IPS-NIHi7 (cell line): ENCODE results near the gene KRT4.
"Not testable (repeated sequence)": the region's sequence is repeated elsewhere in the genome, so short reads cannot be mapped to it uniquely, and the experiment has no call there.

ENCODE experiments used
- DNase-seq: peaks from one replicate; pipeline ENCODE4 v3.0.0; 2012; ENCODE audit warnings: mixed read lengths; ENCODE audit errors: extremely low spot score

KRT4 gene

GRCh38 chr12:52774629-52775250 lies 39.2 kb downstream of the KRT4 start:
- DNase-seq = no peak

- no peak for DNase-seq
Measured at GRCh38 chr12:52772772-52773171, 41.1 kb downstream of the KRT4 start.

- DNase-seq = no peak
Measured at GRCh38 chr12:52772188-52772587, 41.7 kb downstream of the KRT4 start.

GRCh38 chr12:52771505-52771904 lies 42.4 kb downstream of the KRT4 start:
- DNase-seq = no peak

GRCh38 chr12:52771088-52771487 lies 42.8 kb downstream of the KRT4 start:
- DNase-seq = no peak

GRCh38 chr12:52769946-52770345 lies 44.0 kb downstream of the KRT4 start:
- DNase-seq = no peak

GRCh38 chr12:52769354-52769753 lies 44.6 kb downstream of the KRT4 start:
- no peak for DNase-seq

- no peak for DNase-seq
Measured at GRCh38 chr12:52768479-52769200, 45.3 kb downstream of the KRT4 start.

- DNase-seq = no peak
Measured at GRCh38 chr12:52767427-52767826, 46.5 kb downstream of the KRT4 start.

GRCh38 chr12:52767020-52767379 lies 46.9 kb downstream of the KRT4 start:
- DNase-seq = no peak

- no peak for DNase-seq
Measured at GRCh38 chr12:52766351-52767019, 47.4 kb downstream of the KRT4 start.

GRCh38 chr12:52765702-52766101 lies 48.2 kb downstream of the KRT4 start:
- DNase-seq = no peak

DNA sequence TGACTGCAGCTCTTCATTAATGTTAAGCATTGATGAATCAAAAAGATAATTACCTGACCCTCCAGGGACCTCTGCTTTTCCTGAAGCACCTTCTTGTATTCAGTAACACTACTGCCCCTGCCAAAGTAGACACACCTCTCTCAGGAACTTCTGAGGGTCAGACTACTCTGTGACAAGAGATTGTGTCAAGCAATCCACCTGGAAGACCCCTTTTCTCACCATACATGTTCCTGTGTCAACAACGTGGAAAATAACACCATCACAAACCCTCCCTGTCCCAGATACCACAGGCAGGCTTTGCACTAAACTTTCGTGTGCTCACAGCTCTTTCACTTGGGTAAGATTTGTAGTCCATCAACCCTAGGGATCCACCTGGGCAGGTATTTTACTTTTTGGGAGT lies 49.9 kb downstream of the KRT4 start:
- DNase-seq = no peak

DNA sequence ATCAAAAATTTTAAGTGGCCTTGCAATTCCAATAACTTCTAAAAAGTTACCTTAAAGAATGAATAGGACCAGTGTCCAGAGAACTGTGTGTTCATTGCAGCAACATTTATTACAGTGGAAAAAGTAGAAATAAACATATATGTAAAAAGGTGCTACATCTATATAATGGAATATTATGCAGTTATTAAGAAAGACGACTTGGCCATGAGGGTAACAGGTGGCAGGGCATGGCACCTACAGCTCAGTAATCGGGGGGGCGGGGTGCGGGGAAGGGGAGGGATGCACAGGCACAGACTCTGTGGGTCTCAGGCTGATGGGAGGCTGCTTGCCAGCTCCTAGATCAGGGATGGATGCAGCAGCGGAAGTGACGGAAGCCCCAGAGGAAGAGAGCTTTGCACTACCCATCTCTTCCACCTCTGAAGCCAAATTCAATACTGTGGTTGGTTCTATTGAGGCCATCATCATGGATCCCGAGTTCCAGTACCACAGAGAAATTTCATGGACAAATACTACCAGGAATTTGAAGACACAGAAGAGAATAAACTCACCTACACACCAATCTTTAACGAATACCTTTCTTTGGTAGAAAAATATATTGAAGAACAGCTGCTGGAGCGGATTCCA lies 50.8 kb downstream of the KRT4 start:
- DNase-seq = no peak

DNA sequence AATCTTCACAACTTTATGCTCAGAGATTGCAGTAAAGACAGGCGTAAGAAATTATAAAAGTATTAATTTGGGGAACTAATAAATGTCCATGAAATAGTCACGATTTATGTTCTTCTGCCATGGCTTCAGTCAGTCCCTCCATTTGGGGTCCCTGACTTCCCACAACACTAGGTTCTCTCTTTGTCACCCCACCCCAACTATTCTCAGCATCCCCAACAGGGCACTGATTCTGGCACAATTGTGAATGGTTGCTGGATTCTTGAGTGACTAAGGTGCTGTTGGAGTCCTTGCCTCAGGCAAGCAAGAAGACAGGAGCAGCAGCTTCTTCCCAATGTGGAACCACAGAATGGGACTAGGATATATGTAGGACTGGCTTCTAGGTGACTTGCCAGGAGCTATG lies 52.1 kb downstream of the KRT4 start:
- DNase-seq = no peak

DNA sequence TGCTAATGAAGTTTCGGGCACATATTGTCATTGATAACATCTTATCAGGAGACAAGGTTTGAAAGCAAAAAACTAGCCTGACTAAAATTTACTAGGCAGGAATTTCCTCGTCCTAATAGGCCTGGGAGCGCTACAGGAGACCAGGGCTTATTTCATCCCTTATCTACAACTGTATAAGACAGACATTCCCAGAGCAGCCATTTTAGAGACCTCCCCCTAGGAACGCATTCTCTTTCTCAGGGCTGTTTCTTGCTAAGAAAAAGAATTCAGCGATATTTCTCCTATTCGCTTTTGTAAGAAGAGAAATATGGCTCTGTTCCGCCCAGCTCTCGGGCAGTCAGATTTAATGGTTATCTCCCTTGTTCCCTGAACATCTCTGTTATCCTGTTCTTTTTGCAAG lies 52.7 kb downstream of the KRT4 start:
- DNase-seq = not testable (repeated sequence)

GRCh38 chr12:52760623-52761022 lies 53.3 kb downstream of the KRT4 start:
- DNase-seq = no peak

DNA sequence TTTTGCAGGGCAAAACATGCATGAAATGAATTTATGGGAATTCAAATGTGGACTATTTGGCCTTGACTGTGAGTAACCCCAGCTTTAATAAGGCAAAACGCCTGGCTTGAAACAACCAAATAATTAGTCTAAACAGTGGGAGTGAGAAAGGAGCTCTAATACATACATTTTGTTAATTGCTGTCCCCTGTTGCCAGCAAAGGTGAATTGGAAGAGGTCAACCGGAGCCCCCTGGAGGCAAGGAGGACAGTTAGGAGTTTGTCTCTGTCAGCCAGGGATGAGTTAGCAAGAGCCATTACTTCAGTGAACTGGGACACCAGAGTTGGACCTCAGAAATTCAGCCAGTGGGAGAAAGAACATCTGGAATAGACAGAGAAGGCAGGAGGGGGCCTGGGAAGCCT lies 54.2 kb downstream of the KRT4 start:
- no peak for DNase-seq

- DNase-seq = no peak
Measured at GRCh38 chr12:52759218-52759617, 54.7 kb downstream of the KRT4 start.

- no peak for DNase-seq
Measured at GRCh38 chr12:52757449-52758176, 56.3 kb downstream of the KRT4 start.
